Measurements from ENCODE around the gene TTLL11. TPM values are rescaled to one million over a fixed set of nuclear protein-coding genes. Genes with fewer than 3 reads are reported as not detected.

The TTLL11 gene
- total and polyA plus RNA-seq, 2 experiments from 2014 or later = 5.1 to 6.3 TPM

DNA sequence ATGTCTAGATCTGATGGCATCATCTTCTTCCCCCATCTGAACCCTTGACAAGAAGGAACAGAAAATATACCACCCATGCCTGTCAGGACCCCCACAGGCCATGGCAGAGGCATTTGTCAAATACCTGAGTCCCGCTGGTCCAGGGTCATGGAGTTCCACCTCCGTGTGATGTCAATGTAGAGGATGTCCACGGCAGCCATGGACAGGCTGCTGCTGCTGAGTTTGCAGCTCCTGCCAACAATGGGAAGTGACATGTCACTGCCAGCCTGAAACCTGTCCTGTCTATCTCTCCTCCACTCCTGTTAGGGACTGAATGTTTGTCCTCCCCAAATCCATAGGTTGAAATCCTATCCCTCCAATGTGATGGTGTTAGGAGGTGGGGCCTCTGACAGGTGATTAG is 232.9 kb downstream of the TTLL11 start:
- Histone ChIP-seq H3K27me3 (replicated peaks; ENCODE audit: insufficient read depth) (no peaks in the 10 kb centered on the region), H3K36me3 (ENCODE audit: low read depth) (no peaks in the 10 kb centered on the region), H3K4me2 (ENCODE audit: unreplicated experiment) (no peak overlapping the region), H4K20me1 (ENCODE audit: insufficient read depth) (no peaks in the 10 kb centered on the region), H3K9me2 (ENCODE audit: insufficient read depth) (no peaks in the 10 kb centered on the region), H3K9ac (no peak overlapping the region), H3F3A (ENCODE audit: insufficient read depth) (peaks cover 11% of the 10 kb centered on the region; the same call in 1 of the 2 replicates), H2AFZ (no peak overlapping the region), H3K4me3 (no peak overlapping the region), H3K4me1 (ENCODE audit: insufficient read depth) (peaks cover 20% of the 10 kb centered on the region), H3K79me2 (ENCODE audit: insufficient read depth) (no peaks in the 10 kb centered on the region), H3K27ac (no peak overlapping the region), H3K9me3 (ENCODE audit: low read depth) (no peaks in the 10 kb centered on the region)
- TF ChIP-seq EZH2phosphoT487 (IDR thresholded peaks at IDR 0.05; ENCODE audit: insufficient read depth, low read depth) (no peak), EZH2 (IDR thresholded peaks at IDR 0.05; ENCODE audit: insufficient read depth, poor library complexity, severe bottlenecking) (no peak)
- in situ Hi-C loops (cut with MboI) = no loop called here
- DNase-seq = no peak
- 78 to 82% methylated on average over 3 of the region's 3 CpGs for WGBS, 2 experiments (ENCODE audit: low coverage in 1 of 2, low lambda C conversion rate in 2 of 2, missing lambda C conversion rate in 2 of 2)

DNA sequence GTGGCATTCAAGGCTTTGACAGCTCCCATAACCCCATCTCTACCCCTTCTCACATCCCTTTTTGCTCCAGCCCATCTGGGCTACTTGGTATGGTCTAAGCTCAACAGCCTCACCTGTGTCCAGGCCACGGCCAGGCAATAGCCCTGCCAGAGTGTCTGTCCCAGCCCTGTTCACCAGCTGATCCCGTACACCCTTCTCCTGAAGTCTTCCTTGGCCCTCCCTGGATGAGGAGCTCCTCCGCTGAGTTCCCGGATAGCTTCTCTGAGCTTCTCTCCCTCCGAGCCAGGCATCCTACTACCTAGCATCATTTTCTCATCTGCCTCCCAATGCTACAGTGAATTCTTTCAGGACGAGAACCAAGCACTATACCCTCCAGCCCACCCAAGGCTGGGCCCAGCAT is 233.5 kb downstream of the TTLL11 start:
- no peak overlapping the region for H3K9ac ChIP-seq
- H3K4me3 ChIP-seq = no peak overlapping the region
- H3K4me1 ChIP-seq (ENCODE audit: insufficient read depth) = peaks cover 20% of the 10 kb centered on the region
- no peak for TF ChIP-seq EZH2phosphoT487 (IDR thresholded peaks at IDR 0.05; ENCODE audit: insufficient read depth, low read depth)
- no peak for TF ChIP-seq EZH2 (IDR thresholded peaks at IDR 0.05; ENCODE audit: insufficient read depth, poor library complexity, severe bottlenecking)
- H3K9me3 ChIP-seq (ENCODE audit: low read depth) = no peaks in the 10 kb centered on the region
- no peaks in the 10 kb centered on the region for H4K20me1 ChIP-seq (ENCODE audit: insufficient read depth)
- H3F3A ChIP-seq (ENCODE audit: insufficient read depth) = peaks cover 6% of the 10 kb centered on the region; the same call in 1 of the 2 replicates
- H3K4me2 ChIP-seq (ENCODE audit: unreplicated experiment) = no peak overlapping the region
- no peaks in the 10 kb centered on the region for H3K36me3 ChIP-seq (ENCODE audit: low read depth)
- no peak for DNase-seq
- H3K27ac ChIP-seq = no peak overlapping the region
- in situ Hi-C loops (cut with MboI) = no loop called here
- H3K9me2 ChIP-seq (ENCODE audit: insufficient read depth) = no peaks in the 10 kb centered on the region
- H2AFZ ChIP-seq = no peak overlapping the region
- H3K27me3 ChIP-seq (replicated peaks; ENCODE audit: insufficient read depth) = no peaks in the 10 kb centered on the region
- whole genome bisulfite sequencing, 2 experiments (ENCODE audit: low coverage in 1 of 2, low lambda C conversion rate in 2 of 2, missing lambda C conversion rate in 2 of 2) = 88% methylated on average over 6 of the region's 6 CpGs
- no peaks in the 10 kb centered on the region for H3K79me2 ChIP-seq (ENCODE audit: insufficient read depth)

GRCh38 chr9:121858788-121859187 is 234.3 kb downstream of the TTLL11 start:
- Histone ChIP-seq H3K9me3 (ENCODE audit: low read depth) (no peaks in the 10 kb centered on the region), H3K9ac (no peak overlapping the region)
- in situ Hi-C loops (cut with MboI) = no loop called here

GRCh38 chr9:121857928-121858327 is 235.2 kb downstream of the TTLL11 start:
- Histone ChIP-seq H3K4me3 (no peak overlapping the region), H3K9me3 (ENCODE audit: low read depth) (no peaks in the 10 kb centered on the region), H2AFZ (no peak overlapping the region), H3K9ac (no peak overlapping the region), H3K36me3 (ENCODE audit: low read depth) (no peaks in the 10 kb centered on the region), H3K79me2 (ENCODE audit: insufficient read depth) (no peaks in the 10 kb centered on the region), H3K27me3 (replicated peaks; ENCODE audit: insufficient read depth) (no peaks in the 10 kb centered on the region), H4K20me1 (ENCODE audit: insufficient read depth) (no peaks in the 10 kb centered on the region), H3K4me2 (ENCODE audit: unreplicated experiment) (no peak overlapping the region), H3K4me1 (ENCODE audit: insufficient read depth) (peaks cover 8% of the 10 kb centered on the region; the same call in 1 of the 2 replicates), H3K27ac (no peak overlapping the region), H3K9me2 (ENCODE audit: insufficient read depth) (no peaks in the 10 kb centered on the region), H3F3A (ENCODE audit: insufficient read depth) (no peaks in the 10 kb centered on the region)
- 87 to 92% methylated on average over 9 of the region's 9 CpGs for WGBS, 2 experiments (ENCODE audit: low coverage in 1 of 2, low lambda C conversion rate in 2 of 2, missing lambda C conversion rate in 2 of 2)
- no peak for DNase-seq
- TF ChIP-seq EZH2 (IDR thresholded peaks at IDR 0.05; ENCODE audit: insufficient read depth, poor library complexity, severe bottlenecking) (no peak), EZH2phosphoT487 (IDR thresholded peaks at IDR 0.05; ENCODE audit: insufficient read depth, low read depth) (no peak)
- in situ Hi-C loops (cut with MboI) = no loop called here

More at GRCh38 chr9:121858788-121859187, 234.3 kb downstream of the TTLL11 start:
- Histone ChIP-seq H3K36me3 (ENCODE audit: low read depth) (no peaks in the 10 kb centered on the region), H3K9me2 (ENCODE audit: insufficient read depth) (no peaks in the 10 kb centered on the region), H3K4me2 (ENCODE audit: unreplicated experiment) (no peak overlapping the region), H3K4me1 (ENCODE audit: insufficient read depth) (peaks cover 12% of the 10 kb centered on the region; the same call in 1 of the 2 replicates), H3F3A (ENCODE audit: insufficient read depth) (no peaks in the 10 kb centered on the region), H3K4me3 (no peak overlapping the region), H2AFZ (no peak overlapping the region), H3K27me3 (replicated peaks; ENCODE audit: insufficient read depth) (no peaks in the 10 kb centered on the region), H4K20me1 (ENCODE audit: insufficient read depth) (no peaks in the 10 kb centered on the region), H3K79me2 (ENCODE audit: insufficient read depth) (no peaks in the 10 kb centered on the region), H3K27ac (no peak overlapping the region)
- TF ChIP-seq EZH2 (IDR thresholded peaks at IDR 0.05; ENCODE audit: insufficient read depth, poor library complexity, severe bottlenecking) (no peak), EZH2phosphoT487 (IDR thresholded peaks at IDR 0.05; ENCODE audit: insufficient read depth, low read depth) (no peak)
- no peak for DNase-seq
- 94 to 96% methylated on average over 8 of the region's 8 CpGs for WGBS, 2 experiments (ENCODE audit: low coverage in 1 of 2, low lambda C conversion rate in 2 of 2, missing lambda C conversion rate in 2 of 2)

DNA sequence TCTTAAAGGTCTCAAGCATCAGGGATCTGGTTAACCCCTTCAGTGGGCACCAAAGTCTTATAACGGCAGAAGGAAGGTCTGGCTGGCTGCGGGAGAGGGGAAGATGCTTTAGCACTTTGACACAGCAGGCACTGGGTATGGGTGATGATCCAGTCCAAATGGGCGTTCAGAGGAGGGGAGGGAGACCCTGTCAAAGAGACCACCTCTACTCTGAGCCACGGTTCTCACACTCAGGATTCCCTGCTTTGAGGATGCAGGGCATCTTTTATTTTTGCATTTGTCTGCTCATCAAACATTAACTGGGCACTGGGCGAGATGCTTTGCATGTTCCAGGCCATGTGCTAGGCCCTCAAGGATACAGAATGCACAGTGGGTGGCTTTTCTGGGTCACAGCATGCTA is 237.6 kb downstream of the TTLL11 start:
- WGBS, 2 experiments (ENCODE audit: low coverage in 1 of 2, low lambda C conversion rate in 2 of 2, missing lambda C conversion rate in 2 of 2) = 69 to 74% methylated on average over 5 of the region's 5 CpGs
- H3K9ac ChIP-seq = no peak overlapping the region
- no peak overlapping the region for H2AFZ ChIP-seq
- in situ Hi-C loops (cut with MboI) = no loop called here
- no peak overlapping the region for H3K4me3 ChIP-seq
- no peak overlapping the region for H3K4me2 ChIP-seq (ENCODE audit: unreplicated experiment)
- no peaks in the 10 kb centered on the region for H3K27me3 ChIP-seq (replicated peaks; ENCODE audit: insufficient read depth)
- no peak for DNase-seq
- no peak overlapping the region for H3K27ac ChIP-seq
- H3K79me2 ChIP-seq (ENCODE audit: insufficient read depth) = no peaks in the 10 kb centered on the region
- no peaks in the 10 kb centered on the region for H3K36me3 ChIP-seq (ENCODE audit: low read depth)
- H3K4me1 ChIP-seq (ENCODE audit: insufficient read depth) = peaks cover 1% of the 10 kb centered on the region; the same call in 1 of the 2 replicates
- no peak for TF ChIP-seq EZH2 (IDR thresholded peaks at IDR 0.05; ENCODE audit: insufficient read depth, poor library complexity, severe bottlenecking)
- TF ChIP-seq EZH2phosphoT487 (IDR thresholded peaks at IDR 0.05; ENCODE audit: insufficient read depth, low read depth) = no peak
- no peaks in the 10 kb centered on the region for H3K9me3 ChIP-seq (ENCODE audit: low read depth)
- H3F3A ChIP-seq (ENCODE audit: insufficient read depth) = no peaks in the 10 kb centered on the region
- no peaks in the 10 kb centered on the region for H3K9me2 ChIP-seq (ENCODE audit: insufficient read depth)
- no peaks in the 10 kb centered on the region for H4K20me1 ChIP-seq (ENCODE audit: insufficient read depth)
